ENCODE data around the gene KRTAP2-3. TPM values are rescaled to one million over a fixed set of nuclear protein-coding genes. Genes with fewer than 3 reads are reported as not detected.
"Not testable (repeated sequence)": the region's sequence is repeated elsewhere in the genome, so short reads cannot be mapped to it uniquely, and the experiment has no call there.

KRTAP2-3 gene
- total RNA-seq, 1 experiment from 2014 or later: not detected

- Mint-ChIP-seq H3K9me3 (ENCODE audit: unreplicated experiment) (peaks cover 6% of the 10 kb centered on the region), H3K27ac (ENCODE audit: low read depth, unreplicated experiment) (no peak overlapping the region), H3K4me1 (ENCODE audit: insufficient read depth, unreplicated experiment) (no peaks in the 10 kb centered on the region), H3K36me3 (ENCODE audit: insufficient read depth, unreplicated experiment) (no peaks in the 10 kb centered on the region), H3K27me3 (ENCODE audit: insufficient read depth, unreplicated experiment) (no peaks in the 10 kb centered on the region), H3K4me3 (ENCODE audit: unreplicated experiment) (no peak overlapping the region)
- BruUV-seq (replicated peaks): no TSS peak
- ChIA-PET POLR2A (no interaction called here), CTCF (no interaction called here)
- TF ChIP-seq CTCF (IDR thresholded peaks at IDR 0.05; ENCODE audit: unreplicated experiment): no peak
- no peak for DNase-seq (ENCODE audit: unreplicated experiment)
- intact Hi-C loops (cut with micrococcal nuclease): no loop called here
These were observed 17.0 kb downstream of the KRTAP2-3 start for GRCh38 chr17:41042953-41043352.

GRCh38 chr17:41040783-41041571, 18.9 kb downstream of the KRTAP2-3 start, which contains the start of gene KRTAP1-1:
Gene KRTAP1-1, minus strand, starts transcription at chr17:41041450. Its CDS starts 53 bp downstream, at chr17:41041397.
- intact Hi-C loops (cut with micrococcal nuclease); H3K36me3 Mint-ChIP-seq (ENCODE audit: insufficient read depth, unreplicated experiment); H3K27me3 Mint-ChIP-seq (ENCODE audit: insufficient read depth, unreplicated experiment); H3K4me1 Mint-ChIP-seq (ENCODE audit: insufficient read depth, unreplicated experiment); CTCF ChIA-PET; H3K9me3 Mint-ChIP-seq (ENCODE audit: unreplicated experiment); H3K4me3 Mint-ChIP-seq (ENCODE audit: unreplicated experiment); H3K27ac Mint-ChIP-seq (ENCODE audit: low read depth, unreplicated experiment); BruUV-seq (replicated peaks); DNase-seq (ENCODE audit: unreplicated experiment): not testable (repeated sequence)
- POLR2A ChIA-PET: interaction anchor here (0.6 to 0.7 kb wide), 2 partner anchors 12 to 125 kb away, joined by 3 read pairs; no protein-coding TSS in a partner anchor

- no peak overlapping the region for H3K4me3 Mint-ChIP-seq (ENCODE audit: unreplicated experiment)
- no peaks in the 10 kb centered on the region for H3K9me3 Mint-ChIP-seq (ENCODE audit: unreplicated experiment)
- no peak for DNase-seq (ENCODE audit: unreplicated experiment)
- intact Hi-C loops (cut with micrococcal nuclease): no loop called here
- H3K27ac Mint-ChIP-seq (ENCODE audit: low read depth, unreplicated experiment): no peak overlapping the region
- H3K4me1 Mint-ChIP-seq (ENCODE audit: insufficient read depth, unreplicated experiment): no peaks in the 10 kb centered on the region
- H3K36me3 Mint-ChIP-seq (ENCODE audit: insufficient read depth, unreplicated experiment): no peaks in the 10 kb centered on the region
- ChIA-PET POLR2A (interaction anchor here (0.6 kb wide), 1 partner anchor 128 kb away, joined by 3 read pairs; no protein-coding TSS in a partner anchor), CTCF (no interaction called here)
- TF ChIP-seq CTCF (IDR thresholded peaks at IDR 0.05; ENCODE audit: unreplicated experiment): no peak
- H3K27me3 Mint-ChIP-seq (ENCODE audit: insufficient read depth, unreplicated experiment): no peaks in the 10 kb centered on the region
- no TSS peak for BruUV-seq (replicated peaks)
These were observed 22.0 kb downstream of the KRTAP2-3 start for GRCh38 chr17:41037853-41038350.

GRCh38 chr17:41034346-41034935, 25.5 kb downstream of the KRTAP2-3 start, which contains the start of gene KRTAP1-3:
Gene KRTAP1-3, minus strand, starts transcription at chr17:41034874. Its CDS starts 53 bp downstream, at chr17:41034821.
- POLR2A ChIA-PET: interaction anchor here (0.7 kb wide), 1 partner anchor 644 kb away, joined by 4 read pairs; no protein-coding TSS in a partner anchor
- H3K36me3 Mint-ChIP-seq (ENCODE audit: insufficient read depth, unreplicated experiment); intact Hi-C loops (cut with micrococcal nuclease); H3K4me3 Mint-ChIP-seq (ENCODE audit: unreplicated experiment); H3K27ac Mint-ChIP-seq (ENCODE audit: low read depth, unreplicated experiment); H3K9me3 Mint-ChIP-seq (ENCODE audit: unreplicated experiment); H3K4me1 Mint-ChIP-seq (ENCODE audit: insufficient read depth, unreplicated experiment); H3K27me3 Mint-ChIP-seq (ENCODE audit: insufficient read depth, unreplicated experiment); BruUV-seq (replicated peaks); DNase-seq (ENCODE audit: unreplicated experiment): not testable (repeated sequence)
- CTCF ChIA-PET: interaction anchor here (0.6 kb wide), 1 partner anchor 227 kb away, joined by 3 read pairs; no protein-coding TSS in a partner anchor
